Left hindlimb (tissue), 1 donor: ENCODE data around the gene CEP85.
A peak's percentile ranks its signal among the peaks of the same experiment; 100 is the strongest.

Experiments
- DNase-seq: peaks from one replicate; pipeline ENCODE4 v3.0.0-alpha.2; 2018

The CEP85 gene

DNA sequence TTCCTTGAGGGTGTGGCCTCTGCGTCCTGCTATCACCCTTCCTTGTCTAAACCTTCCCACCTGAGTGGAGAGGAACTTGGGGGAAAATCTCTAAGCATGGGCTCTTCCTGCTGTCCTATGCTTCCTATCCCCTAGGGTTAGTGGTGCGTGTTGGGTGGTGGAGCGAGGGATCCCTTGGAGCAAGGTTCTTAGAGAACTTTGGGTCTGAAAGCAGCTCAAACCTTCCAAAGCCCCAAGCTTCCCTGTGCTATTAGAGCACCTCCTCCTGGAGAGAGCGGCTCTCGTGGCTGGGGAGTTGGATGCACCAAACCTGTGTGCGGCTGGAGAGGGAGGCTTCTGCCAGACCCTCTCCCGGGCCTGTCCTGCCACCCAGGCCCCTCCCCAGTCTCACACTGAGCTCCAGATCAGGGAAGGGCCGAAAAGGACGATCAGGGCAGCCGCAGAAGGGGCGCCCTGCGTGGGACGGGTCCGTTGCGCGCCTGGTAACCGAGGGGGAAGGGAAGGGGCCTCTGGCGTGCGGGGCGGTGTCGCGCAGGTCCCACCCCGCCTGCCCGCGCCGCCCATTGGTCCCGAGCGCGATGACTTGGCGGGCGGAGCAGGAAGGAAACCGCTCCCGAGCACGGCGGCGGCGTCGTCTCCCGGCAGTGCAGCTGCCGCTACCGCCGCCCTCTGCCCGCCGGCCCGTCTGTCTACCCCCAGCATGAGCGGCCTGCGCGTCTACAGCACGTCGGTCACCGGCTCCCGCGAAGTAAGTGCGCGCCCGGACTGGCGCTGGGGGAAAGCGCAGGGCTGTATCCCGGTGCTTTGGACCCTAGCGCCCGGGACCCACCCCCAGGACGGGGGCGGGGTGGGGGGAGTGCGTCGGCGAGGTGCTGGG is 45.7 kb downstream of the CEP85 start, which contains the start of gene SH3BGRL3:
Gene SH3BGRL3, plus strand, starts transcription at position 631 of the 877 bp plus-strand sequence. Its CDS starts 70 bp downstream, at position 701.
- DNase-seq: peak; percentile 90

DNA sequence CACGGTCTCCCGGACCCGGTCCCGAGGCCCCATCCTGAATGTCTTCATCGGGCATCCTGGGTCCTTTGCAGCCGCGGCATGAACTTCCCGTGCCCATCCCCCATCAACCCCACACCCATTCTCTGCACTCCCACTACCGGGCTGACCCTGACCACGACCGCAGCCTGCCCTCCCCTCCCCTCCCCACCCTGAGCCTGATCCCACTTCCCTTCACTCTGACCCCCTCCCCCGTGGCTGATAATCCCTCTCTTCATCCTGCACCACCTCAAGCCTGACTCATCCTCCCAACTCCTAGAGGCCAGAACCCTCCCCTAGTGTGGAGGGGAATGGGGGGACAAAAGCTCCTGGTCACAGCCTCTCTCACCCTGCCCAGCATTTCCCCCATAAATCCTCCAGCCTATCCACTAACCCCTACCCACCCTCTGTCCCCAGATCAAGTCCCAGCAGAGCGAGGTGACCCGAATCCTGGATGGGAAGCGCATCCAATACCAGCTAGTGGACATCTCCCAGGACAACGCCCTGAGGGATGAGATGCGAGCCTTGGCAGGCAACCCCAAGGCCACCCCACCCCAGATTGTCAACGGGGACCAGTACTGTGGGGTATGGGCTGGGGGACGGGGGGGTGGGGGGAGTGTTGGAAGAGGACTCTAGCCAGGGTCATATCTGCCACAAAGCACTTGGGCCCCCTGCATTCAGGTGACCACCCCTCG is 46.5 kb downstream of the CEP85 start:
- DNase-seq: no peak

DNA sequence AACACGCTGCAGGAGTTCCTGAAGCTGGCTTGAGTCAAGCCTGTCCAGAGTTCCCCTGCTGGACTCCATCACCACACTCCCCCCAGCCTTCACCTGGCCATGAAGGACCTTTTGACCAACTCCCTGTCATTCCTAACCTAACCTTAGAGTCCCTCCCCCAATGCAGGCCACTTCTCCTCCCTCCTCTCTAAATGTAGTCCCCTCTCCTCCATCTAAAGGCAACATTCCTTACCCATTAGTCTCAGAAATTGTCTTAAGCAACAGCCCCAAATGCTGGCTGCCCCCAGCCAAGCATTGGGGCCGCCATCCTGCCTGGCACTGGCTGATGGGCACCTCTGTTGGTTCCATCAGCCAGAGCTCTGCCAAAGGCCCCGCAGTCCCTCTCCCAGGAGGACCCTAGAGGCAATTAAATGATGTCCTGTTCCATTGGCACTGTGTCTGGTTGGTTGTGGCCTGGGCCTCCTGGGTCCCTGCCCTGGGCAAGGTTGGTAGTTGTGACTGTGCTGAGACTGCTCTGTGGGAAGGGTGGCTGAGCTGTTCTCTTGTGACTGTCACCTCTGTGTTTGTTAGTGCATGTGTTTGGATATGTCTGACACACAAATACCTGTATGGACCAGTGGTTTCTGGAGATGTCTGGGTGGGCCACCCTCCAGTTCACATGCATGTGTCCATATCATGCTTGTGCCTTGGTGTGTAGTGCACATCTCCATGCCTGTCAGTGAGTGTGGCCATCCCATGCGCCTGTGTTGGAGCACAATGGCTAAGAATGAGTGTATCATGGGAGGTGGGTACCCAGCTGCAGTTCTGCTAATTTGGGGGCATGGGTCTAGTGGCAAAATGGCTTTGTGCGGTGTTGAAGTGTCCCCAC is 47.3 kb downstream of the CEP85 start:
- DNase-seq: no peak

DNA sequence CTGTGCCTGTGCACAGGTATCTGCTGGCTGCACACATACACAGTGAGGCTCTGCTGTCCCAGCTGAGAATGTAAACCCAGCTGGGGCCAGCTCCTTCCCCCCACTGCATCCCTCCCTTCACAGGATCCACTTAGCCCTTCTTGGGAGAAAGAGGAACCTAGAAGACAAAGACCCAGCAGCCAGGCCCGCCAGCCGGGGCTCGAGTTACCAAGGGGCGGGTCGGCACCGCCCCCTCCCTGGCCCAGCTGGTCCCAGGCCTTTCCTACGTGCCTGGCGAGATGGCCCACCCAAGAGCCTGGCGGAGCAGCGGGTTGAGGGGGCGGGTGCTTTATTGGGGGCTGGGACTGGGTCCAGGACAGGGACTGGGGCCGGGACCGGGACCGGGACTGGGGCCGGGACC is 48.0 kb downstream of the CEP85 start:
- DNase-seq: peak; percentile 76

DNA sequence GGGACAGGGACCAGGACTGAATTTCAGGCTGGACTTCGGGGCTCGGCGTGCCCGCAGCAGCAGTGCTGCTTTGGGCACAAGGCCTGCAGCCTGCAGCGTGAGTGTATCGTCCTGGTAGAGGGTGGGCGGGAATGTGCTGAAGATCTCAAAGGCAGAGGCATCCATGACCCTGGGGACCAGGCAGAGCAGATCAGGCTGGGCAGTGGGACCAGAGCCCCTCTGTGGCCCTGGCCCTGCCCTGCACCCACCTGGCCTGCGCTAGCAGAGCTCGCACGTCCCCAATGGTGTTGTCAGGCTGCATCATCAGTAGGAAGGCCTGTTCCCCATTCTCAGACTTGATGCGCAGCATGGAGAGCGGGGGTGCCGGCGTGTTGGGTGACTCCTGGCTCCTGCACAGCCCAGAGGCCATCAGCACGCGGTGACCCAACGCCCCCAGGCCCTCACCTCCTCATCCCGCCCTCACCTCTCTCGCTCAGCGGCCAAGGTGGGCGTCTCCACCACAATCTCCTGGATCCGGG is 48.5 kb downstream of the CEP85 start:
- DNase-seq: no peak

DNA sequence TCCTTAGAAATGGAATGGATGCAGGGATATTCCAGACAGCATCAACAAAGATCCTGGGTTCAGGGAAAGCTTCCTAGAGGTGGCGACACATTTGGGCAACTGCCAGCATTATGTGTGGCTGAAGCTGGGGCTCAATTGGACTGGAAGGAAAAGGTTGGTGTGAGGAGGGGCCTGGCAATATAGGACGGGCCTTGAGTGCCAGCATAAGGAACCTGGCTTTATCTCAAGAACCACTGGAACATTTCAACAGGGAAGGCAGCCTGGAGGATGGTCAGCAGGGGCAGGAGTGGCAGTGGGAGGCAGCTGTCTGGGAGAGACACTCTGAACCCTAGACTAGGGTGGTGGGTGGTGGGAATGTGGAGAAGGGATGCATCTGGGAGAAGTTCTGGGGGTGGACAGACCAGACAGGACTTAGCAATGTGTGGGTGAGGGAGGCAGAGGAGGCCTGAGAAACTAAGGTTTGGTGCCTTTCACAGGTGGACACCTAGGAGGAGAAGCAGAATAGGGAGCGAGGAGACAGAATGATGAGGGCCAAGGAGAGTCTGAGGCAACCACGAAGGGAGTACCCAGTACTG is 49.4 kb downstream of the CEP85 start:
- DNase-seq: no peak

DNA sequence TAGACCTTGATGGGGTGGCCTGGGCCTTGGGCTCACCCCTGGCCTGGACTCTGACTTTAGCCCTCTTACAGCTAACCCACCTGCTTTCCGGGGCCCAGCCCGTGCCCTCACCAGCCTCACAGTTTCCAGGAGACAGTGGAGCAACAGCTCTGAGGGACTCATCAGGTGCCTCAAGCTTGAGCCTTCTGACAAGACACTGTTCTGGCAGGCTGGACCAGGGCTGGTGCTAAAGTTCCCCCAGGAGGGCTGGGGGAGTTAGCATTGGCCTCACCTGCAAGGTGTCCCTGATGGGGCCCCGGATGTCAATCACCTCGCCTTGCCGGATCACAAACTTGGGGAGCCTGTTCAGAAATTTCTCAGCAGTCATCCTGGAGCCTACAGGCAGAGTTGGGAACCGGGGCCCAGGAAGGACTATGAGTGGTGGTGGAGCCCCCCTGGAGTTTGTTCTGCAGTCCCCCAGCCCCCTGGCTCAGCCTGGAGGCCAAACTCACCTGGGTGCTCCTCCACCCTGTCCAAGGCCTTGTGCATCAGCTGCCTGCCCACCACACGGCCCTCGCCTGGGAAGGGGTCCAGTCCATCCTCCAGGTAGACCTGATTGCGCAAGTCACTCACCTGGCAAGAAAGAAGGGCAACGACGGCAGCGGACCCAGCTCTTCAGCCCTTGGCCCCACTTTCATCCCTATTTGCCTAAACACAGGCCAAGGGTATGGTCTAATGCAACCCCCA is 50.0 kb downstream of the CEP85 start:
- no peak for DNase-seq

DNA sequence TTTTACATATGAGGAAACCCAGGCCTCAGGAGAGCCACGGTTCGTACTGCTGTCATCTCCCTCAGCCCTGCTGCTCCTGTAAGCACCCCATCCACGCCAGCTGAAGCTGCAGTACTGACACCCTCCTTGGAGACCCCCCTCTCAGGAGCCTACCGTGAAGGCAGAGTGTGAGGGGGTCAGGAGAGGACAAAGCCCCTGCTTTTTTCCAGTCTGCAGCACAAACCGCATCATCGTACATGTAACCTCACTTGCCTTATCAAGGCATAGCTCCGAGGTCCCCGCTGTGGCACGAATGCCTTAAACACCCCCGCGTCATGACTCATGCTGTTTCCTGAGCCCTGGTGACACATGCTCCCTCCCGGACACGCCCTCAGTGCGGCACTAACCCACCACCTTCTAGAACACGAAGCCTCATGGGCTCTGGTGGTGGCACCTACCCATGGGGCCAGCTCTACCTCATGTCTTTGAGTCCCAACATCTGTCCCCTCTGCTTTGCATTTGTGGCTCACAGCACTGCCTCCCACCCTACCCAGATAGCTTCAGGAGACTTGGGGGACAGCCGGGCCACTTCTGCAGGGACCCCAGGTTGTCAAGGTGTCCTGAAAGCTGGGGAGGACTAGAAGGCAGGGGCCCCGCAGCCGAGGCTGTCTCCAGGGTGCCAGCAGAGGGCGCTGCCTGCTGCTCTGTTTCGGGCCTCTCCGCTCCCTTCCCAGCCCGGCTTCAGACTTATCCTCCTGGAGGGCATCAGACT is 50.8 kb downstream of the CEP85 start:
- peak; percentile 50 for DNase-seq

DNA sequence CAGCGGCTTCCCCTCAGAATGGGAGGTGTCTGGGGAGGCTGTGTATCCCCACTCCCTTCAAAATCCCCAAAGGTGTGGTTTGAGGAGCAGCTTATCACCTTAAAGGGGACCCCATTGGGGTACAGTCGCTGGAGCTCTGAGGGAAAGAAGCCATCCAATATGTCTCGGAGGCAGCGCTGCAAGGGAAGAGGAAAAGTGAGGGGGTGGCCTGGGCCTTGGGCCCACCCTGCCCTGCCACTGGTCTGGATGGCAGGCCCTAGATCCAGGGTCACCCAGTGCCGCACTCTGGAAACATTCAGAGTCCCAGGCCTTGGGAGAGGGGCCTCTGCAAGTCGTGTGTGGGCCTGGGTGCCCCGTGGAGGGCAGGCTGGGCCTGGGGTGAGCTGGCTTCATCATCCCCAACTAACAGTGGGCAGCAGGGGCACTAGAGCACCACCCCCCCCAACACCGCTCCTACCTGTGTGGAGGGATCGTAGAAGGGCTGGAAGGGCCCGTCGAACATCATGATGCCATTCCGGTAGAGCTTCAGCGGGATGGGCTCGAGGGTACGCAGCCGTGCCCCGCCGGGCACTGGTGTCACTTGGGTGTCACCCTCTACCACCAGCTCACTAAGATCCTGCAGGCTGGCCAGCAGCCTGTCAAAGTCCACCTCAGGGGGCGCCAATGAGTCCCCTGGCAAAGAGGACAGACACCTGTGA is 51.5 kb downstream of the CEP85 start:
- DNase-seq: no peak

DNA sequence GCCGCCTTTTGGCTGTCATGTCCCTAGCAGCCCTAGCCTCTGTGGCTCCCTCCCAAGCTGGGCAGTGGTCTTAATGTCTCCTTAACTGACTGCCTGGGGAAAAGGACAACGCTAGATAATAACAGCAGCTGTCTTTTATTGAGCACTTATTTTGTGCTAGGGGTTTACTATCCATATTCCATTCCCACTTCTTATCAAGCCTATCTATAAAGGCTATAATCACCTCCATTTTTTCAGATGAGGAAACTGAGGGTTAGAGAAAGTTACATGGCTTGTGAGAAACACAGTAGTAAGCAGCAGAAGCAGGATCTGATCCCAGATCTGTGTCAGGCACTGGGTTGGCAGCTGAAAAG is 52.0 kb downstream of the CEP85 start:
- DNase-seq: no peak

DNA sequence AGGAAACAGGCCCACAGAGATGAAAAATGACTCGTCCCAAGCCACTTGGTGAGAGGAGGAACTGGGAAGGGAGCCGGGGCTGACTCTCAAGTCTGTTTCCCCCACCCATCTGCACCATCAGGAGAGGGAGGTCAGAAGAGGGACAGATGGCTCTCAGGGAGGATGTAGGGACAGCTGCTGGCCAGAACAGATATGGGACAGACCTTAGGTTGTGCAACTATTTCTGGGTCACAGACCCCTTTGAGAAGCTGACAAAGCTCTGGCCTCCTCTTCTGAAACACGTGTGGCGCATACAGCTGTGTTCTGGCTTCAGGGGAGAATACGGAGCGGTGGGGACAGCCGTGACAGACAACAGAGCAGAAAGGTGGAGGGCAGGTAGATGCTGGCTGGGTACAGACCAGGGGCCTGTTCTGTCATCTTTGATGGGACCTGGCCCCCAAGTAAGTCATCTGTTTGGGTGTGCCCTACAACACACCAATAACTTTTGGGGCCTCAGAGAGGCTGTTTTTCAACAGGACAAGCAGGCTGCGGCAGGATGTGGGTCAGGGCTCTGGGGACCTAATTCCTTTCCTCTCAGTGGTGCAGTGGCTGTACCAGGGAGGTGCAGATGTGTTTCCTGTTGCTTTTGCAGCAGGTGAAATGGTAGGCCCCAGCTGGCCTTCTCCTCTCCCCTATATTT is 53.2 kb downstream of the CEP85 start:
- DNase-seq: no peak

DNA sequence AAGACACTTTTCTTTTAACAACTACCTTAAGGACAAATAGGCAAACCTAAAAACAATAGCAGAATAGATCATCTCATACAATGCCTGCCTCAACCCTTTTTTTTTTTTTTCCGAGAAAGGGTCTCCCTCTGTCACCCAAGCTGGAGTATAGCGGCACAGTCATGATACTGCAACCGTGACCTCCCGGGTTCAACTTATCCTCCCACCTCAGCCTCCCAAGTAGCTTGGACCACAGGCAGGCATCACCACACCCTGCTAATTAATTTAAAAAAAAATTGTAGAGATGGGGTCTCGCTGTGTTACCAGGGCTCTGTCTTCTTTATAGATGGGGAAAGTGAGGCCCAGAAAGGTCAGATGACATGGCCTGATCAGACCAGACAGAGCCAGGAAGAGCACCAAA is 53.8 kb downstream of the CEP85 start:
- no peak for DNase-seq

DNA sequence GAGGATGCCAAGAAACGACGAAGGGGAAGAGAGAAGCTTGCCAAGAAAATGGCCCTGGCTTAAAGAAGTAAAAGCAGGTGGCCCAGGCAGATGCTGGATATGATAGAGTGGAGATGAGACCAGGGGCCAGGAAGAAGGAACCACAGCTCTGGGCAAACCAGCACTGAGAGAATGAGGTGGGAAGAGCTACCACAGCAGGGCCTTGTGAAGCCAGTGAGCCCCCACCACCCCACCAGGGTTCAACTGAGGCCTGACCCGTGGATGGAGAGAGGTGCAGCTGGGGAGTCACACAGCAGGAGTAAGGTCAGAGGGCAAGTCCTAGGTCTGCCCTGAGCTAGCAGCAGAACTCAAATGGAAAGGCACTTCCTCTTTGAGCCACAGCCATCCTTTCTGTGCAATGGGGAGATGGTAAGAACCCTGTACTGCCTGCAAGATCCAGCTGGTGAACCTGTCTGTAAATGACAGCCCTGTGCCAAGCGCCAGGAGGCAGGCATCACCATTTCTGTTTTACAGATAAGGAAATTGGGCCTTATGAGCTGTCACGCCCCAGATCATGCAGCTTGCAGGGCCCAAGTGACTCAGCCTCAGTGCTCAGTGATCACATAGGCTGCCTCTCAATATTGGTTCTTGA is 54.4 kb downstream of the CEP85 start:
- no peak for DNase-seq

DNA sequence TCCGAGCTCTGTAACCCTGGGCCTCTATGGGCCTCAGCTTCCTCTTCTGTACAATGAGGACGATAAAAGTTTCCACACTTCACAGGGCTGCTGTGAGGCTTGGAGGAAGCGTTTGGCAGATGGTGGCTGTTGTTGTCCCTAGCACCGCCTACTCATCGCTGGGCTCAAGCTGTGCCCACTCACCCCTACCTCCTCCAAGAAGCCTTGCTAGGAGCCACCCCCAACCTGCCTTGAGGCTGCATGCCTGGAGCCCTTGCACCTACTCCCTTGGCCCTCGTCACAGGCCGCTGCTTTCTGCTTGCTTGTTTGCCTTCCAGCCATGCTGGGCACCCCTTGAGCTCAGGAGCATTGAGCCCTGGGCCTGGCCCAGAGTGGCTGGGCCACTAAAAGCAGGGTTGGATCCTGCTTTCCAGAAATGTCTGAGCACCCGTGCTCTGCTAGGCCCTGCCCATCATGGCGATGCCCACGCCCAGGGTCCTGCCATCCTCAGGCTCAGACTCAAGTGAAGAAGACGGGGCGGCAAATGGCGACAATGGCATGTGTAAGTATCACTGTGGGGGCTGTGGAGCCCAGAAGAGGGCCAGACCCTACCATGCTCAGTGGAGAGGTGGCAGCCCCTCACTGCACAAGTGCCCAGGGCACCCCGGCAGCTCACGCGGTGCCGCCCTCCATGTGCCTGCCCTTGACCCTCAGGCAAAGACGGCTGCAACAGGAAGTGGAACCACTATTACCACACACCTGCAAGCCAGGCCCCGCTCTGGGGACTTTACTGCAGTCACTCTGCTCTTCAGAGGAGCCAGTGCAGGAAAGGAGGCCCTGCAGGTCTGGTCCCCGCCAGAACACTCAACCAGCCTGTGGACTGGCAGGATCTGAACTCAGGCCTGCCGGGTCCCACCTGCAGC is 55.4 kb downstream of the CEP85 start:
- no peak for DNase-seq

DNA sequence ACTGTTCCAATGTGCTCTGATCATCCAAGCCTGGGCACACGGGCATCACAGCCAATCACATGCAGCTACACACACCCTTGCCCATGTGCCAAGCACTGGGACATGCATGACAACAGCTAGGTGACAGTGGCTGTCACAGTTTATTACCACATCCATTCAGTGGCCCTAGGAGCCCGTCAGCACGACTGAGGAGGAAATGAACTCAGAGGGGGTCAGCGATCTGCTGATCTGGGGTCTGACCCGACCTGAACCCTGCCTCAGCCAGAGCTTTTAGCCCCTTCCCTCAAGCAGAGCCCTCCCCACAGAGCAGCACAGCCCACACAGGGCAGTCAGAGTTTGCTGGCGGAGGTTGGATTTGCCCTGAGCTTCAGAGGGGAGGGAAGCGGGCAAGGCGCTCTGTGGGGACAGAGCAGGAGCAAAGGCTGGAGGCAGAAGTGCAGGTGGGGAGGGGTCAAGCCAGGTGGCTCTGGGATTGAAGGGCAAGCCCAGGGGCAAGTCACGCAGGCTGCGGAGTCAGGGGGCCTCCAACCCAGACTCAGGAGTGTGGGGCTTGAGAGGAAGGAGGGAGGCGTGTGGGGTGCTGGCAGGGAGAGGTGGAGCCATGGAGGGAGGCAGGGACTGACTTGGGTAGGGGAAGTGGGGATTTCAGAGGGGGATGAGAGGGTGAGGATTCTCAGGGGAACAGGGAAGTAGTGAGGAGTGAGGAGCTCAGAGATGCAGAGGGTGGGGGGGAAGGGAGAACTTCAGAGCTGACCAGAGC is 56.3 kb downstream of the CEP85 start:
- no peak for DNase-seq

DNA sequence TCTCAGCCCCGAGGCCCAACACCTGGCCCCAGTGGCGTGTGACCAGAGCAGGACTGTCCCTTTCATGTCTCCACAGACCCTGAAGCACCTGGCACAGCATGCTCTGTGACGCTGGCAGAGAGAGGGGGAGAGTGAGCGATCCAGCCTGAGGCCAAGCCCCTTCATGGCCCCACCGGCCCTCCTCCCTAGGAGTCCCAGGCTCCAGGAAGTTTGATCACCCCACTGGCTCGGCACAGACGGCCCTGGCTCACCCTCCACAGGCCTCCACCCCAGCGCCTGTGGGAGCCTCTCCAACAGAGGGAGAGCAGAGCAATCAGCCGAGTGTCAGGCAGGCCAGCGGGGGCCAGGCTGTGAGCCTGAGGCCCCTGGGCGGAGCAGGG is 56.9 kb downstream of the CEP85 start:
- DNase-seq: peak; percentile 47

DNA sequence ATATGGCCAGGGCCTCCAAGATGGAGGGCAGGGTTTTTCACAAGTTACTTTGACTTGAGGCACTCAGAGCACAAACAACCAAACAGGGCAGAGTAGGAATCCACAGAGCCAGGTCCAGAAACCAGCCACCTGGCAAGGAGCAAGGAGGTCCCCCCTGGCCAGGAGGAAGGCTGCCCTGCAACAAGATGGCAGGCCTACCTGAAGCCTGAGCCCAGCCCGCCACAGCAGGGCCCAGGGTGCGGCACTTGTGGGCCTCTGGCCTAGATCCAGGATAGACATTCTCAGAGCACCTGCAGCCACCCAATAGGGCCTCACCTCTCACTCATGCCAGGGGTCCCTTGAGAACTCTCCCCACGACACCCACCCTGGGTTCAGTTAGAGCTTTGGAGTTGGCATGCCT is 57.4 kb downstream of the CEP85 start:
- no peak for DNase-seq

DNA sequence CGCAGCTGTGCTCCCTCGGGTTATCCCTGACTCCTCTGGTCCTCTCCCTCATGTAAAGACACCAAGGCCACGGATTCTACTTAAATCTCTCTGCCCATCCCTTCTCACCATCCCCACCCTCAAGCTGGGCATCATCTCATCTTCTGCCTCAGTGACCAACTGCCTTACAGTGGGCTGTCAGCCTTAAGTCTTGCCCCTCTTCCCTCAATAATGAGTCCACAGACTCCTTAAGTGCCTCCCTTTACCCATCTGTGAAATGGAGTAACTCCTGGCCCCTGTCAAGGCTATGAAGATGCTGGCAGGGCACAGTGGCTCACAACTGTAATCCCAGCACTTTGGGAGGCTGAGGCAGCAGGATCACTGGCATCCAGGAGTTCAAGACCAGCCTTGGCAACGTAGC is 57.9 kb downstream of the CEP85 start:
- DNase-seq: no peak
